Mesothelial cell of epicardium (in vitro differentiated cells): ENCODE data around the gene ADA. TPM values are rescaled to one million over a fixed set of nuclear protein-coding genes. Genes with fewer than 3 reads are reported as not detected.

ENCODE experiments used
- DNase-seq, 2 experiments: peaks; one replicate each; pipeline ENCODE4 v3.0.0; 2021; ENCODE audit warnings: low spot score in 2 of 2; ENCODE audit not compliant: unreplicated experiment in 2 of 2
- H3K27ac Mint-ChIP-seq: 2 replicates; pipeline ENCODE4 v1.8.0; 2021; ENCODE audit warnings: mixed read lengths
- H3K27me3 Mint-ChIP-seq: 2 replicates; pipeline ENCODE4 v1.8.0; 2021; ENCODE audit warnings: low read depth, mixed read lengths
- H3K36me3 Mint-ChIP-seq: 2 replicates; pipeline ENCODE4 v1.8.0; 2021; ENCODE audit warnings: mixed read lengths
- H3K4me1 Mint-ChIP-seq: 2 replicates; pipeline ENCODE4 v1.8.0; 2021; ENCODE audit warnings: mixed read lengths
- H3K4me3 Mint-ChIP-seq: 2 replicates; pipeline ENCODE4 v1.8.0; 2021; ENCODE audit warnings: mild to moderate bottlenecking, moderate library complexity, mixed read lengths
- H3K9me3 Mint-ChIP-seq: 2 replicates; pipeline ENCODE4 v1.8.0; 2021; ENCODE audit warnings: mixed read lengths
- CTCF ChIP-seq: fragments of 200-600 bp; sonication (generic); IDR thresholded peaks from one replicate; pipeline ENCODE4 v1.5.0; 2021; ENCODE audit warnings: antibody characterized with exemption; ENCODE audit not compliant: unreplicated experiment
- total RNA-seq: library from RNA; stranded (reverse); gene quantifications from 3 replicates; pipeline ENCODE4 v1.2.1, GENCODE V29; 2021

The ADA gene
- total RNA-seq, 1 donor from 2014 or later: 21.7 TPM

- DNase-seq: no peak
- Mint-ChIP-seq H3K36me3 (peaks cover 15% of the 10 kb centered on the region), H3K9me3 (peaks cover 4% of the 10 kb centered on the region), H3K27me3 (no peaks in the 10 kb centered on the region), H3K4me3 (peak overlapping the region; percentile 63), H3K27ac (peak overlapping the region; percentile 93), H3K4me1 (peaks cover 14% of the 10 kb centered on the region)
- no peak for TF ChIP-seq CTCF
Measured at GRCh38 chr20:44609006-44609515, 42.4 kb downstream of the ADA start.

DNA sequence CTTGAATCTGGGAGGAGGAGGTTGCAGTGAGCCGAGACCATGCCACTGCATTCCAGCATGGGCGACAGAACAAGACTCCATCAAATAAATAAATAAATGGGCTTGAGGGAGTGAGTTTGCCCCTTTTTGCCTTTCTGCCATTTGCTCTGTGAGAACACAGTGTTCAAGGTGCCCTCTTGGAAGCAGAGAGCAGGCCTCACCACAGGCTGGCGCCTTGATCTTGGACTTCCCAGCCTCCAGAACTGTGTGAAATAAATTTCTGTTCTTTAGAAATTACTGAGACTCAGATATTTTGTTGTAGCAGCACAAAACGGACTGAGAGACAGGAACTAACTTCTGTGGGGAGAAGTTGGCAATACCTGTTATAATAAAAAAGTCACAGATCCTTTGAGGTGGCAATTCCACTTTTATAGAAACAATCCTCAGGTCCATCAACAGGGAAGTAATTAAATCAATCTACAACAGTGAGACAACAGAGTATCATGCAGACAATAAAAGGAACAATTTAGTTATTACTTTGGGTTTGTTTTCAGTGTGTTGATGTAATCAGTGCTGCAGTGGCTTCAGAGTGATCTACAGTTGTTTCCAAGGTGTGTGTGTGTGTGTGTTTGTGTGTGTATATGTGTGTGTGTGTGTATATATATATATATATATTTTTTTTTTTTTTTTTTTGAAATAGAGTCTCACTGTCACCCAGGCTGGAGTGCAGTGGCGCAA lies 44.6 kb downstream of the ADA start:
- Mint-ChIP-seq H3K4me1 (peaks cover 19% of the 10 kb centered on the region), H3K4me3 (no peak overlapping the region), H3K9me3 (peaks cover 4% of the 10 kb centered on the region), H3K27ac (no peak overlapping the region), H3K27me3 (no peaks in the 10 kb centered on the region), H3K36me3 (peaks cover 7% of the 10 kb centered on the region)
- no peak for DNase-seq
- TF ChIP-seq CTCF: no peak

DNA sequence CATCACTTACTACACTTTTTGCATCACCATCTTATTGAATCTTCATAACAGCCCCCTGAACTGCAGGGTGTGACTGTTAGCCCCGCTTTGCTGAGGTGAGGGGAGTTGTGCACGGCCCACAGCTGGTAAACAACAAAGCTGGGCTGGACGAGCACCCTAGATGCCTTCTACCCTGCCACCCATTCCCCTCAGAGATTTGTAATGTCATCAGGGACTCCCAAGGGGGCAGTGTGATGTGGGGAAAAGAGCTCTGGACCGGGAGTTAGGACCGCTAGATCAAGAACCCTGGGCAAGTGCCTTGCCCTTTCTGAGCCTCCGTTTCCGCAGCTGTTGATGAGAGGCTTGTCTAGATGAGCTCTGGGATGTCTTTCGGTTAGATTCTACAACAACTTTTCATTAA lies 48.2 kb downstream of the ADA start:
- no peak for TF ChIP-seq CTCF
- Mint-ChIP-seq H3K36me3 (peaks cover 5% of the 10 kb centered on the region), H3K27me3 (no peaks in the 10 kb centered on the region), H3K4me3 (no peak overlapping the region), H3K9me3 (peaks cover 4% of the 10 kb centered on the region), H3K27ac (no peak overlapping the region), H3K4me1 (peaks cover 28% of the 10 kb centered on the region)
- no peak for DNase-seq

- Mint-ChIP-seq H3K9me3 (peaks cover 4% of the 10 kb centered on the region), H3K4me1 (peaks cover 34% of the 10 kb centered on the region), H3K4me3 (no peak overlapping the region), H3K36me3 (peaks cover 9% of the 10 kb centered on the region), H3K27me3 (no peaks in the 10 kb centered on the region), H3K27ac (peak overlapping the region; percentile 94)
- no peak for DNase-seq
- no peak for TF ChIP-seq CTCF
Measured at GRCh38 chr20:44601801-44602204, 49.7 kb downstream of the ADA start.

DNA sequence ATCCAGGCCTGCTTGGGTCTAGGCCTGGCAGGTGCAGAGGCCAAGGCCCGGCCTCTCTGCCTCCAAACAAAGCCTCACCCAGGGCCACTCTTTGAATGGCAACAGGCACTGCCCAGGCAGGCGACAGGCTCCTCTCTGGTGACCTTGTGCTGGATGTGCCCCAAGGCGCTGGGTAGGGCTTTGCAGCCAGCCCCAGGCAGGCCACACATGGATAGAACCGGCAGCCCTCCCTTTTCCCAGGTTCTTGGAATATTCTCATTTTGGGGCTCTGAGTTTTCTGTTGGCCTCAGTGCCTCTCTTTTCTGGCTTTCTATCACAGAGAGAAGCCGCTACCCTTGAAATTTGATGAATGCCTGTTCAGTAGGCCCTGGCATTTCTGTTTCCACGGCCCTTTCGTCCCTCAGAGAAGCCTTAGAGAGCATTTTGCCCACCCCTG lies 50.2 kb downstream of the ADA start:
- TF ChIP-seq CTCF: no peak
- H3K27ac Mint-ChIP-seq: peak overlapping the region; percentile 94
- H3K27me3 Mint-ChIP-seq: no peaks in the 10 kb centered on the region

More for the DNA sequence above, 50.2 kb downstream of the ADA start:
- Mint-ChIP-seq H3K36me3 (peaks cover 9% of the 10 kb centered on the region), H3K4me1 (peaks cover 34% of the 10 kb centered on the region), H3K9me3 (peaks cover 4% of the 10 kb centered on the region), H3K4me3 (no peak overlapping the region)
- DNase-seq: no peak
